ENCODE measurements around the gene TRMT10B.
"Not testable (repeated sequence)": the region's sequence is repeated elsewhere in the genome, so short reads cannot be mapped to it uniquely, and the experiment has no call there.

TRMT10B gene

GRCh38 chr9:37753489-37754190 lies at the start of gene TRMT10B:
Gene TRMT10B, plus strand, starts transcription at chr9:37753805. Its CDS starts 8,127 bp downstream, at chr9:37761932.
- DNase-seq, result peak; percentile 62 to 75

- no peak for DNase-seq
Observed at GRCh38 chr9:37705787-37706186, 47.8 kb upstream of the TRMT10B start.

- DNase-seq, result no peak
Observed at GRCh38 chr9:37706290-37706689, 47.3 kb upstream of the TRMT10B start.

- DNase-seq, result no peak
Observed at GRCh38 chr9:37707748-37708147, 45.9 kb upstream of the TRMT10B start.

GRCh38 chr9:37710046-37710445 lies 43.6 kb upstream of the TRMT10B start:
- DNase-seq, result no peak

- no peak for DNase-seq
Observed at GRCh38 chr9:37715260-37715659, 38.3 kb upstream of the TRMT10B start.

GRCh38 chr9:37715991-37716505 lies 37.6 kb upstream of the TRMT10B start:
- no peak for DNase-seq

GRCh38 chr9:37719526-37719925 lies 34.1 kb upstream of the TRMT10B start:
- no peak for DNase-seq

GRCh38 chr9:37727013-37727412 lies 26.6 kb upstream of the TRMT10B start:
- no peak for DNase-seq

GRCh38 chr9:37729499-37729898 lies 24.1 kb upstream of the TRMT10B start:
- no peak for DNase-seq

GRCh38 chr9:37730256-37730655 lies 23.3 kb upstream of the TRMT10B start:
- DNase-seq, result no peak

- no peak for DNase-seq
Observed at GRCh38 chr9:37730839-37731238, 22.8 kb upstream of the TRMT10B start.

GRCh38 chr9:37732086-37732741 lies 21.4 kb upstream of the TRMT10B start:
- DNase-seq, result peak; percentile 21 to 48

- DNase-seq, result no peak
Observed at GRCh38 chr9:37732952-37733351, 20.7 kb upstream of the TRMT10B start.

GRCh38 chr9:37739222-37739621 lies 14.4 kb upstream of the TRMT10B start:
- DNase-seq, result no peak

GRCh38 chr9:37740128-37740527 lies 13.5 kb upstream of the TRMT10B start:
- DNase-seq, result no peak

GRCh38 chr9:37740631-37741328 lies 12.8 kb upstream of the TRMT10B start:
- DNase-seq, result no peak

GRCh38 chr9:37745970-37746369 lies 7.6 kb upstream of the TRMT10B start:
- no peak for DNase-seq

- no peak for DNase-seq
Observed at GRCh38 chr9:37746448-37747270, 6.9 kb upstream of the TRMT10B start.

- DNase-seq, result peak; percentile 67 to 74
Observed at GRCh38 chr9:37747271-37747753, 6.3 kb upstream of the TRMT10B start.

- DNase-seq, result no peak
Observed at GRCh38 chr9:37749129-37749528, 4.5 kb upstream of the TRMT10B start.

- no peak for DNase-seq
Observed at GRCh38 chr9:37751186-37751585, 2.4 kb upstream of the TRMT10B start.

GRCh38 chr9:37751704-37752103 lies 1.9 kb upstream of the TRMT10B start:
- not testable (repeated sequence) for DNase-seq
